GM23338 (cell line): Measurements from ENCODE around the gene MTREX. TPM values are rescaled to one million over a fixed set of nuclear protein-coding genes. Genes with fewer than 3 reads are reported as not detected.

ENCODE experiments used
- ATAC-seq: fragments of 200-7000 bp; cut with Tn5 transposase; 3 replicates; pipeline ENCODE4 v1.9.1; 2020
- DNase-seq: peaks from one replicate; pipeline ENCODE4 v3.0.0-alpha.2; 2015; ENCODE audit warnings: low spot score
- H2AFZ ChIP-seq: fragments of 200-600 bp; sonication (generic); 2 replicates; pipeline ENCODE4 v1.8.0; 2016; ENCODE audit warnings: antibody characterized with exemption, mild to moderate bottlenecking, moderate library complexity
- H3F3A ChIP-seq: fragments of 200-600 bp; sonication (generic); replicated peaks from 2 replicates; pipeline ENCODE4 v1.8.0; 2017; ENCODE audit warnings: antibody characterized with exemption, mixed run types, low read depth
- H3K27ac ChIP-seq: fragments of 200-600 bp; sonication (generic); 2 replicates; pipeline ENCODE4 v1.6.1; 2016; ENCODE audit warnings: low read depth
- H3K27me3 ChIP-seq: fragments of 200-600 bp; sonication (generic); 2 replicates; pipeline ENCODE4 v1.8.0; 2016; ENCODE audit warnings: mild to moderate bottlenecking, mixed run types, moderate library complexity; ENCODE audit not compliant: insufficient read depth
- H3K36me3 ChIP-seq: fragments of 200-600 bp; sonication (generic); 2 replicates; pipeline ENCODE4 v1.8.0; 2016; ENCODE audit warnings: mild to moderate bottlenecking; ENCODE audit not compliant: insufficient read depth
- H3K4me1 ChIP-seq: fragments of 200-600 bp; sonication (generic); 2 replicates; pipeline ENCODE4 v1.8.0; 2016; ENCODE audit warnings: mild to moderate bottlenecking, moderate library complexity; ENCODE audit not compliant: insufficient read depth
- H3K4me2 ChIP-seq: fragments of 200-600 bp; sonication (generic); 2 replicates; pipeline ENCODE4 v1.7.1; 2017; ENCODE audit warnings: mixed run types
- H3K4me3 ChIP-seq: fragments of 200-600 bp; sonication (generic); 2 replicates; pipeline ENCODE4 v1.6.1; 2016; ENCODE audit warnings: mixed run types
- H3K79me2 ChIP-seq: fragments of 200-600 bp; sonication (generic); replicated peaks from 2 replicates; pipeline ENCODE4 v1.8.0; 2017; ENCODE audit warnings: mild to moderate bottlenecking; ENCODE audit not compliant: insufficient read depth
- H3K9me2 ChIP-seq: fragments of 200-600 bp; sonication (generic); 2 replicates; pipeline ENCODE4 v1.8.0; 2017; ENCODE audit not compliant: insufficient read depth
- H4K20me1 ChIP-seq: fragments of 200-600 bp; sonication (generic); replicated peaks from 2 replicates; pipeline ENCODE4 v1.8.0; 2017; ENCODE audit warnings: mild to moderate bottlenecking; ENCODE audit not compliant: insufficient read depth
- H3K27ac Mint-ChIP-seq: 2 replicates; pipeline ENCODE4 v1.8.0; 2020; ENCODE audit warnings: inconsistent platforms, mild to moderate bottlenecking, moderate library complexity, mixed read lengths
- H3K27me3 Mint-ChIP-seq: 3 replicates; pipeline ENCODE4 v1.8.0; 2022; ENCODE audit warnings: low read depth, mild to moderate bottlenecking, moderate library complexity, mixed read lengths, inconsistent platforms; ENCODE audit not compliant: insufficient read depth, poor library complexity
- H3K36me3 Mint-ChIP-seq: 3 replicates; pipeline ENCODE4 v1.8.0; 2021; ENCODE audit warnings: low read depth, mild to moderate bottlenecking, inconsistent platforms, moderate library complexity, mixed read lengths
- H3K4me1 Mint-ChIP-seq: 3 replicates; pipeline ENCODE4 v1.8.0; 2020; ENCODE audit warnings: mild to moderate bottlenecking, inconsistent platforms, mixed read lengths
- H3K4me3 Mint-ChIP-seq: 3 replicates; pipeline ENCODE4 v1.8.0; 2021; ENCODE audit warnings: moderate library complexity, mild to moderate bottlenecking, inconsistent platforms, mixed read lengths
- H3K9me3 Mint-ChIP-seq: 3 replicates; pipeline ENCODE4 v1.8.0; 2020; ENCODE audit warnings: moderate library complexity, mild to moderate bottlenecking, inconsistent platforms, mixed read lengths
- POLR2AphosphoS5 ChIP-seq: IDR thresholded peaks from 2 replicates; pipeline ENCODE4 v1.6.1; 2016; ENCODE audit warnings: antibody characterized with exemption, low read depth
- ZNF331 ChIP-seq: fragments of 250-450 bp; sonication (Bioruptor Pico); IDR thresholded peaks from 2 replicates; pipeline ENCODE4 v1.5.0; 2020; ENCODE audit warnings: low read depth, mild to moderate bottlenecking, moderate library complexity
- polyA plus RNA-seq: library from polyadenylated mRNA; unstranded; fragments of >200 nt; fragmentation: Nextera tagmentation; extraction: Ambion mirVana; gene quantifications from 2 replicates; pipeline ENCODE4 v1.2.1, GENCODE V29; 2016
- total RNA-seq: library from RNA; depleted of rRNA; stranded (reverse); fragments of >200 nt; shearing (Covaris generic); gene quantifications from 2 replicates; pipeline ENCODE4 v1.2.3, GENCODE V29; 2014
- TF ChIP-seq, protein P1 (sequence below), 2 experiments: fragments of 200-600 bp in 1 of 2; sonication (generic) in 1 of 2; conservative IDR thresholded peaks; 2 replicates each; pipeline versions ENCODE4 v1.5.1 to v1.6.1; 2016 to 2017; ENCODE audit warnings: antibody characterized with exemption in 2 of 2, low read depth in 2 of 2, mild to moderate bottlenecking in 2 of 2, moderate library complexity in 1 of 2
- TF ChIP-seq, protein P2 (sequence below): IDR thresholded peaks from 2 replicates; pipeline ENCODE4 v1.6.1; 2016; ENCODE audit warnings: antibody characterized with exemption
- TF ChIP-seq, protein P3 (sequence below): fragments of 250-450 bp; sonication (Bioruptor Pico); IDR thresholded peaks from 2 replicates; pipeline ENCODE4 v1.5.0; 2020; ENCODE audit warnings: mild to moderate bottlenecking, moderate library complexity

Gene MTREX
- total and polyA plus RNA-seq, 2 experiments from 2014 or later = 47.5 to 94.9 TPM

DNA sequence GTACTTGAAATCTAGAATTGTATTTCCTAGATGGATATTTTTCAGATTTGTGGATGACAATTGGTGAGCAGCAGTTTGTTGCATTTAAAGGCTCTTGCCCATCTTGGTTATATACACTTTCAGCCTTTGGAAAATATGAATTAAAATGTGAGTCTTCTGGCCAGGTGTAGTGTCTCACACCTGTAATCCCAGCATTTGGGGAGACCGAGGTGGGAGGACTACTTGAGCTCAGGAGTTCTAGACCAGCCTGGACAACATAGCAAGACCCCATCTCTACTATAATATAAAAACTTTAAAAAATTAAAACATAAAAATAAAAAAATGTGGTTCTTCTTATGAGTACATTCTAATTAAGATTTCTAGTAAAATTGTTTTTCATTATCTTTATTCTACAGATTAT, 102.0 kb downstream of the MTREX start:
- H3K4me3 ChIP-seq = no peak overlapping the region
- no peaks in the 10 kb centered on the region for H4K20me1 ChIP-seq
- peaks cover 7% of the 10 kb centered on the region for H3K36me3 ChIP-seq
- ATAC-seq = no peak
- H3K9me2 ChIP-seq = no peaks in the 10 kb centered on the region
- TF ChIP-seq, protein P1, sequence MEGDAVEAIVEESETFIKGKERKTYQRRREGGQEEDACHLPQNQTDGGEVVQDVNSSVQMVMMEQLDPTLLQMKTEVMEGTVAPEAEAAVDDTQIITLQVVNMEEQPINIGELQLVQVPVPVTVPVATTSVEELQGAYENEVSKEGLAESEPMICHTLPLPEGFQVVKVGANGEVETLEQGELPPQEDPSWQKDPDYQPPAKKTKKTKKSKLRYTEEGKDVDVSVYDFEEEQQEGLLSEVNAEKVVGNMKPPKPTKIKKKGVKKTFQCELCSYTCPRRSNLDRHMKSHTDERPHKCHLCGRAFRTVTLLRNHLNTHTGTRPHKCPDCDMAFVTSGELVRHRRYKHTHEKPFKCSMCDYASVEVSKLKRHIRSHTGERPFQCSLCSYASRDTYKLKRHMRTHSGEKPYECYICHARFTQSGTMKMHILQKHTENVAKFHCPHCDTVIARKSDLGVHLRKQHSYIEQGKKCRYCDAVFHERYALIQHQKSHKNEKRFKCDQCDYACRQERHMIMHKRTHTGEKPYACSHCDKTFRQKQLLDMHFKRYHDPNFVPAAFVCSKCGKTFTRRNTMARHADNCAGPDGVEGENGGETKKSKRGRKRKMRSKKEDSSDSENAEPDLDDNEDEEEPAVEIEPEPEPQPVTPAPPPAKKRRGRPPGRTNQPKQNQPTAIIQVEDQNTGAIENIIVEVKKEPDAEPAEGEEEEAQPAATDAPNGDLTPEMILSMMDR (conservative IDR thresholded peaks at IDR 0.05; ENCODE audit: low read depth in 2 of 2) = no peak
- TF ChIP-seq POLR2AphosphoS5 (no peak), ZNF331 (no peak)
- TF ChIP-seq, protein P2, sequence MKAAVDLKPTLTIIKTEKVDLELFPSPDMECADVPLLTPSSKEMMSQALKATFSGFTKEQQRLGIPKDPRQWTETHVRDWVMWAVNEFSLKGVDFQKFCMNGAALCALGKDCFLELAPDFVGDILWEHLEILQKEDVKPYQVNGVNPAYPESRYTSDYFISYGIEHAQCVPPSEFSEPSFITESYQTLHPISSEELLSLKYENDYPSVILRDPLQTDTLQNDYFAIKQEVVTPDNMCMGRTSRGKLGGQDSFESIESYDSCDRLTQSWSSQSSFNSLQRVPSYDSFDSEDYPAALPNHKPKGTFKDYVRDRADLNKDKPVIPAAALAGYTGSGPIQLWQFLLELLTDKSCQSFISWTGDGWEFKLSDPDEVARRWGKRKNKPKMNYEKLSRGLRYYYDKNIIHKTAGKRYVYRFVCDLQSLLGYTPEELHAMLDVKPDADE = no peak
- TF ChIP-seq, protein P3, sequence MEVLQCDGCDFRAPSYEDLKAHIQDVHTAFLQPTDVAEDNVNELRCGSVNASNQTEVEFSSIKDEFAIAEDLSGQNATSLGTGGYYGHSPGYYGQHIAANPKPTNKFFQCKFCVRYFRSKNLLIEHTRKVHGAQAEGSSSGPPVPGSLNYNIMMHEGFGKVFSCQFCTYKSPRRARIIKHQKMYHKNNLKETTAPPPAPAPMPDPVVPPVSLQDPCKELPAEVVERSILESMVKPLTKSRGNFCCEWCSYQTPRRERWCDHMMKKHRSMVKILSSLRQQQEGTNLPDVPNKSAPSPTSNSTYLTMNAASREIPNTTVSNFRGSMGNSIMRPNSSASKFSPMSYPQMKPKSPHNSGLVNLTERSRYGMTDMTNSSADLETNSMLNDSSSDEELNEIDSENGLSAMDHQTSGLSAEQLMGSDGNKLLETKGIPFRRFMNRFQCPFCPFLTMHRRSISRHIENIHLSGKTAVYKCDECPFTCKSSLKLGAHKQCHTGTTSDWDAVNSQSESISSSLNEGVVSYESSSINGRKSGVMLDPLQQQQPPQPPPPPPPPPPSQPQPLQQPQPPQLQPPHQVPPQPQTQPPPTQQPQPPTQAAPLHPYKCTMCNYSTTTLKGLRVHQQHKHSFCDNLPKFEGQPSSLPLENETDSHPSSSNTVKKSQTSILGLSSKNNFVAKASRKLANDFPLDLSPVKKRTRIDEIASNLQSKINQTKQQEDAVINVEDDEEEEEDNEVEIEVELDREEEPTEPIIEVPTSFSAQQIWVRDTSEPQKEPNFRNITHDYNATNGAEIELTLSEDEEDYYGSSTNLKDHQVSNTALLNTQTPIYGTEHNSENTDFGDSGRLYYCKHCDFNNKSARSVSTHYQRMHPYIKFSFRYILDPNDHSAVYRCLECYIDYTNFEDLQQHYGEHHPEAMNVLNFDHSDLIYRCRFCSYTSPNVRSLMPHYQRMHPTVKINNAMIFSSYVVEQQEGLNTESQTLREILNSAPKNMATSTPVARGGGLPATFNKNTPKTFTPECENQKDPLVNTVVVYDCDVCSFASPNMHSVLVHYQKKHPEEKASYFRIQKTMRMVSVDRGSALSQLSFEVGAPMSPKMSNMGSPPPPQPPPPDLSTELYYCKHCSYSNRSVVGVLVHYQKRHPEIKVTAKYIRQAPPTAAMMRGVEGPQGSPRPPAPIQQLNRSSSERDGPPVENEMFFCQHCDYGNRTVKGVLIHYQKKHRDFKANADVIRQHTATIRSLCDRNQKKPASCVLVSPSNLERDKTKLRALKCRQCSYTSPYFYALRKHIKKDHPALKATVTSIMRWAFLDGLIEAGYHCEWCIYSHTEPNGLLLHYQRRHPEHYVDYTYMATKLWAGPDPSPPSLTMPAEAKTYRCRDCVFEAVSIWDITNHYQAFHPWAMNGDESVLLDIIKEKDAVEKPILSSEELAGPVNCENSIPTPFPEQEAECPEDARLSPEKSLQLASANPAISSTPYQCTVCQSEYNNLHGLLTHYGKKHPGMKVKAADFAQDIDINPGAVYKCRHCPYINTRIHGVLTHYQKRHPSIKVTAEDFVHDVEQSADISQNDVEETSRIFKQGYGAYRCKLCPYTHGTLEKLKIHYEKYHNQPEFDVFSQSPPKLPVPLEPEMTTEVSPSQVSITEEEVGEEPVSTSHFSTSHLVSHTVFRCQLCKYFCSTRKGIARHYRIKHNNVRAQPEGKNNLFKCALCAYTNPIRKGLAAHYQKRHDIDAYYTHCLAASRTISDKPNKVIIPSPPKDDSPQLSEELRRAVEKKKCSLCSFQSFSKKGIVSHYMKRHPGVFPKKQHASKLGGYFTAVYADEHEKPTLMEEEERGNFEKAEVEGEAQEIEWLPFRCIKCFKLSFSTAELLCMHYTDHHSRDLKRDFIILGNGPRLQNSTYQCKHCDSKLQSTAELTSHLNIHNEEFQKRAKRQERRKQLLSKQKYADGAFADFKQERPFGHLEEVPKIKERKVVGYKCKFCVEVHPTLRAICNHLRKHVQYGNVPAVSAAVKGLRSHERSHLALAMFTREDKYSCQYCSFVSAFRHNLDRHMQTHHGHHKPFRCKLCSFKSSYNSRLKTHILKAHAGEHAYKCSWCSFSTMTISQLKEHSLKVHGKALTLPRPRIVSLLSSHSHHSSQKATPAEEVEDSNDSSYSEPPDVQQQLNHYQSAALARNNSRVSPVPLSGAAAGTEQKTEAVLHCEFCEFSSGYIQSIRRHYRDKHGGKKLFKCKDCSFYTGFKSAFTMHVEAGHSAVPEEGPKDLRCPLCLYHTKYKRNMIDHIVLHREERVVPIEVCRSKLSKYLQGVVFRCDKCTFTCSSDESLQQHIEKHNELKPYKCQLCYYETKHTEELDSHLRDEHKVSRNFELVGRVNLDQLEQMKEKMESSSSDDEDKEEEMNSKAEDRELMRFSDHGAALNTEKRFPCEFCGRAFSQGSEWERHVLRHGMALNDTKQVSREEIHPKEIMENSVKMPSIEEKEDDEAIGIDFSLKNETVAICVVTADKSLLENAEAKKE = no peak
- no peak for DNase-seq
- H3K79me2 ChIP-seq = no peaks in the 10 kb centered on the region
- Mint-ChIP-seq H3K27me3 (no peaks in the 10 kb centered on the region), H3K9me3 (no peaks in the 10 kb centered on the region), H3K36me3 (peaks cover 38% of the 10 kb centered on the region), H3K4me1 (no peaks in the 10 kb centered on the region), H3K27ac (no peak overlapping the region), H3K4me3 (no peak overlapping the region)
- no peak overlapping the region for H2AFZ ChIP-seq
- H3K4me1 ChIP-seq = no peaks in the 10 kb centered on the region
- H3K4me2 ChIP-seq = no peak overlapping the region
- H3K27me3 ChIP-seq = no peaks in the 10 kb centered on the region
- H3K27ac ChIP-seq = no peak overlapping the region
- H3F3A ChIP-seq = no peaks in the 10 kb centered on the region; the same call in 1 of the 2 replicates
